Activated effector memory CD4-positive, alpha-beta T cell treated with anti-CD3 and anti-CD28 coated beads, Interleukin-2, amount 50 U/mL, for 16 hours (primary cell): Measurements from ENCODE around the gene RASGRF2.
"Not testable (repeated sequence)": the region's sequence is repeated elsewhere in the genome, so short reads cannot be mapped to it uniquely, and the experiment has no call there.

ENCODE experiments used
- DNase-seq: peaks from one replicate; pipeline ENCODE4 v3.0.0-alpha.2; 2020

Gene RASGRF2

DNA sequence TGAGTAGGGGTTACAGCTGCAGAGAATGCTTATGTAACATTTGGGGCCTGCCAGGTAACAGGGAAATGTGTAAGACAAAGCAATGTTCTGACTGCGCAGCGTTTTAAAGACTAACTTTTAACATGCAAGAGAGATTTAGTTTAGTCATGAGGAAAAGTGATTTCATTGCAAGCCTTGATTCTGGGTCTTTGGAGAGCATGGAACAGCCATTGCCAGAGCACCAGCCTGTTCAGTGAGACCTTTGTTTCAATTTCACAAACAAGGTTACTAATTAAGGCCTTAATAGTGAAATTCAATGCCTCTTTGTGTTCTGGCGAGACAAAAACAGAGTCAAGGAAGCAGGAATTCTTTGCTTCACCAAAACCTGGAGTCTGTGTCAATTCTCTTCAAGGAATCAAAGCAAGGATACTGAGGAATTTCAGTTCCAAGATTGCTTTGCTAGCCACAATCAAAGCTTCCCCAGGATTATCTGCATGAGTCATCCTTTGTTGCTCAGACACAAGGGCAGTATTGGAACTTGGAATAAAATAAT is 287.3 kb downstream of the RASGRF2 start:
- no peak for DNase-seq

DNA sequence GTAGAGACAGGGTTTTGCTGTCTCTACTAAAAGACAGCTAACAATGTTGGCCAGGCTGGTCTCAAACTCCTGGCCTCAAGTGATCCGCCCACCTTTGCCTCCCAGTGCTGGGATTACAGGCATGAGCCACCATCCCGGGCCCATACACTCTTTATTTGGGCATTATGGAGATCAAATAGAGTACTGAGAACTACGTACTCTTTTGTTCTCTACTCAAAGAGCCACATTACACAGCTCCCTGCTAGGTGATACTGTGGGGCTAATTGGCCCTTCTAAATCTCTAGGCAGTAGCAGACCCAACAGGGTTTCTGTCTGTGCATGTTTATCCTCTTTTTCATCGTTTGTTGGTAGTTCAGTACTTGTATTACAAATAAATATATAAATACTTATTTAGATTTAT is 289.1 kb downstream of the RASGRF2 start:
- DNase-seq: no peak

- no peak for DNase-seq
Measured at GRCh38 chr5:81250004-81250403, 289.8 kb downstream of the RASGRF2 start.

DNA sequence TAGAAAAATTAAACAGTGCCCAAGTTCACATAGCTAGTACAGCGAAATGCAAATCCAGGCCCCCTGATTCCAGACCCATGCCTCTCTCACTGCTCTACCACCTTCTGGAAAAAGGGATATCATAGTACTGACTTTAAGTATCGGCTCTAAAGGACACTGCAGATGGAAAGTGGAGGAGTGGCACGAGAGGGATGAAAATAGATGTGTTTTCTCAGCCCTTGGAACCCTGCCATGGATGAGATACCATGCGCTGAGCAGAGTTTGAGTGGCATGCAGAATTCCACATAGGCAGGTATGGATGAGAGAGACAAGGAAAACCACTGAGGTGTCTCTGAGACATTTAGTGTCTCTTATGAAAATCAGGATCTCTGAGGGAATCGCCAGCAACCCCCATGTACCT is 291.8 kb downstream of the RASGRF2 start:
- no peak for DNase-seq

DNA sequence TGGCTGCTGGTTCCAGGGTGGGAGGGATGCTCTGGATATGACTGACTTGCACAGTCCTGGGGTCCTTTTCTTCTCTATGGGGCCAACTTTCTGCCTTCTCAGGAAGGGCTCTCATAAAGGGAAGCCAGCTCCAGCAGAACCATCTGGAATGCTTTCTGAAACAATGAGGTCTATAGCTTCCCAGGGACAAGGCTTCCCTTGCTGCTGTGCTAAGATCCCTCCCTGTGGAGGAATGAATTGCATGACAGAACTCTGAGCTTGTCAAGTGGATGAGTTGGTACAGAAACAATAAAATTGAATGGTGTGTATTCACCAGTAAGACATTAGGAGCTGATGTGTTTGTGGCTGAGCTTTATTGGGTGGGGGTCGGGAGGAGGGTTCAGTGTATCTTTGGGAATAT is 292.7 kb downstream of the RASGRF2 start:
- DNase-seq: no peak

GRCh38 chr5:81253875-81254274 is 293.7 kb downstream of the RASGRF2 start:
- no peak for DNase-seq

DNA sequence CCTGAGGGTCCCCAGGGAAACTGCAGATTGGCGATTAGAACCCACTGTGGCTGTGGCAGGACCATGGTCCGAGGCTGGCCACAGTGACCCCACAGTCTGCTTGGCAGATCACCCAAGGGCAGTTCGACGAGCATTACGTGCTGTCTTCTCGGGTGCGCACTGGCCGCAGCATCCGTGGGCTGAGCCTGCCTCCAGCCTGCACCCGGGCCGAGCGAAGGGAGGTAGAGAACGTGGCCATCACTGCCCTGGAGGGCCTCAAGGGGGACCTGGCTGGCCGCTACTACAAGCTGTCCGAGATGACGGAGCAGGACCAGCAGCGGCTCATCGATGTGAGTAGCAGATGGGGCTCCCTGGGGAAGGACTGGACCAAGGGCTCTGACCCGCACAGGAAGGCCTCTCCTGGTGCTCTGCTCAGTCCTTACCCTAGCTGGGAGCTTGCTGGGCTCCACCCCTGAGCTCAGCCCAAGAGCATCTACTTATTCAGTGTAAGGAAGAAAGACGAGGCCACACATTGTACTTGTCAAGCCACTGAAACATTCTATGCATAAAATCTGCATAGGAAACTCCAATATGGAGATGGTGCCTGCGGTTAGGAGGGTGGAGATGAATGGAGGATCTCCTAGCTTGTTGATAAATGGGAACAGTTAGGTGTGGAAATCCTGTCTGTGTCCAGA is 294.9 kb downstream of the RASGRF2 start:
- no peak for DNase-seq

GRCh38 chr5:81256766-81257165 is 296.6 kb downstream of the RASGRF2 start:
- DNase-seq: no peak

GRCh38 chr5:81262796-81263195 is 302.6 kb downstream of the RASGRF2 start:
- DNase-seq: not testable (repeated sequence)

DNA sequence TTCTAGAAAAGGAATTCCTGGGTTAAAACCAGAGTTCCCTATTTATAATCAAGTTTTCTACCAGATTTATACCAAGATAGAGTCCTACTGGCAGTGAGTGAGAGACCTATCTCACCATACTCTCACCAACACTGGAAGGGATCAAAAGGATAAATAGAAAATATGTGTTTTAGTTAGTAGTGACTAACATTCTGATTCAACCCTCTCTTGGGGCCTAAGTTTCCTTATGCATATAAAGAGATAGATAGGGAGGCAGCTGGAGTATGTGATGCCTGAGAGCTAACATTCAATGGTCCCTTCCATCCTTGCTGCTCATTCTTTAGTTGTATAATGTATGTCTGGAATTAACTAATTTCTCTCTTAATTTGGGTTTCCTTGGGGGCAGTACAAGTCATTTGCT is 304.9 kb downstream of the RASGRF2 start:
- DNase-seq: no peak

GRCh38 chr5:81268521-81269196 is 308.5 kb downstream of the RASGRF2 start:
- DNase-seq: no peak

DNA sequence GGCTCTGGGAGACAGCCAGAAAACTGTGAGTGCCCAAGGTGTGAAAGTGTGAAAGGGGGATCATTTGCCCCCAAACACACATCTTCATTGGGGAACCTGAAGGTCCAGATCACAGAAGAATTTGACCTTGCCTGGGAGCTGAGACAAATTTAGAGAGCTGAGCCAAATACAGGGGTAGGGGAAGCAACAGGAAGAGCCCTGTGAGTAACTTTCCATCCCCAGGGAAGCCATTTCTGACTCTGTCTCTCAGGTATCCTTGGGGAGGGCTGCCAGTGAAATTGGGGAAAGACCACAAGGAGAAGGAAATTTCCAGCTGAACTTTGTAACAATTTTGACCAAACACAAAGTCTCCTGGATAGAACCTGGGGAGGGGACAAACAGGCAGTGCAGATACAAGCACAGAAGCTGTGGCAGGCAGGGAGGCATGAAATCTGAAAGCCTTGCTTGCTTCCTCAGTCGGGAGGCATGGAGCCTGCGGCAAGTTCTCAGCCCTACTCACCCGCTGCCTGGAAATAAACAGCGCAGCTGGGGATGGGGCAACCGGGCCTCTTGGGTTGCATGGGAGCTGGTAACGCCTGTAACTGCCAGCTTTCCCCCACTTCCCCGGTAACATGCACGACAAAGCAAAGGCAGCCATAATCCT is 309.7 kb downstream of the RASGRF2 start:
- DNase-seq: no peak

GRCh38 chr5:81270394-81271027 is 310.3 kb downstream of the RASGRF2 start:
- not testable (repeated sequence) for DNase-seq
